Measurements from ENCODE around the gene PAX8.

DNA sequence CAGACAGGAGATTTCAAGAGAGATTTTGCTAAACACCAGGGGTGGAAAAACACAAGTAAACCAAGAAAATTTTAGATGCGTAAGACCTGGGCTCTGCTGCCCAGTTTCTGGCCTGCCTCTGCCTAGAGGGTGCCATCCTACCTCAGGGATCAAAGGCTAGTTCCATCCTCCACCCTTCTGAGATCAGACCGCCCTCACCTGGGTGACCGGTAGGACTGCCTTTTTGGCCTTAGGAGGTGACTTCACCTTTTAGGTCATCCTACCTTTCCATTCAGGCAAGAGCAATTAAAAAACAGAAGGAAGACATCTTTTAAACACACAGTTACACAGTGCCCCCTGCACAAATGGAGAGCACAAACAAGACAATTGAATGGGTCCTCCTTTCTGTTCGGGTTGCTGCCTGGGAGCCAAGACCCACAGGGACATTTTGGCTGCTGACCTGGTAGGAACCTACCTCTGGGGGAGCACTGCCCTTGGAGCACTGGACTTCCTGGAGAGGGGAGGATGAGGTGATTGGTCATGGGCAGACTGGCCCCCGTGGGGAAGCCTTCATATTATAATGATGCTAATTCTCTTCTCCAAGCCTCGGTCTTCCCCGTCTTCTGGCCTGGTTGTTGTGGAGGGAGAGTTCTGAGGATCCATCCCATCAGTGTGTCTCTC lies 101.9 kb downstream of the PAX8 start:
- TF ChIP-seq POLR2AphosphoS5 (IDR thresholded peaks at IDR 0.05; ENCODE audit: borderline replicate concordance, low read depth, low read length) (no peak), EZH2 (IDR thresholded peaks at IDR 0.05) (no peak), FOXP2 (optimal IDR thresholded peaks at IDR 0.05; ENCODE audit: control extremely low read depth, extremely low read length, insufficient read depth) (no peak)

Measured in SK-N-MC (cell line).